SK-N-MC (cell line): ENCODE results near the gene RAC2.

Source experiments
- EZH2 ChIP-seq: fragments of 200-600 bp; sonication (generic); IDR thresholded peaks from one replicate; pipeline ENCODE4 v1.6.1; 2017; ENCODE audit warnings: antibody characterized with exemption
- FOXP2 ChIP-seq: optimal IDR thresholded peaks from 2 replicates; pipeline ENCODE3; 2011; ENCODE audit warnings: mild to moderate bottlenecking, moderate library complexity; ENCODE audit not compliant: insufficient read depth; ENCODE audit errors: extremely low read length, control extremely low read depth
- POLR2AphosphoS5 ChIP-seq: IDR thresholded peaks from 2 replicates; pipeline ENCODE4 v1.6.1; 2012; ENCODE audit warnings: mild to moderate bottlenecking, low read depth, low read length, borderline replicate concordance

GRCh38 chr22:37289156-37289735 lies 45.2 kb upstream of the RAC2 start:
- TF ChIP-seq EZH2, result no peak
- no peak for TF ChIP-seq FOXP2
- no peak for TF ChIP-seq POLR2AphosphoS5
